ENCODE results near the gene FPR2.

The FPR2 gene

DNA sequence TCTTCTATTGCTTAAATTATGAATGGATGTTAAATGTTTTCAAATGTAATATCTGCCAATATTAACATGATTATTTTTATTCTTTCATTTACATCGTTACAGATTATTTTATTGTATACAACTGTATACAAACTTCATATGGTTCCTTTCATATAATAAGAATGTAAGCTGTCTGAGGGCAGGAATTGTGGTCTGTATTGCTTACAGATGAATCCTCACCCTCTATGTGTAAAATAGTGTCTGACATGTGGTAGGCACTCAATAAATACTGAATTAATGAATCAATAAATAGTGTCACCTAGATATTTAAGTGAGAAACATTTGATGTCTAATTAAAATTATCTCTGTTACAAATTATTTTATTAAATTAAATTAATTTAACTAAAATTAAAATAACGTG is 41.8 kb downstream of the FPR2 start (continued):
- TF ChIP-seq ZNF76 (tag by site-specific recombination; IDR thresholded peaks at IDR 0.05; ENCODE audit: borderline replicate concordance, low read depth) (no peak), ZNF837 (tag by site-specific recombination; IDR thresholded peaks at IDR 0.05) (no peak), GFI1B (tag by site-specific recombination; IDR thresholded peaks at IDR 0.05) (no peak), ZNF521 (tag by site-specific recombination; IDR thresholded peaks at IDR 0.05) (no peak), RBAK (tag by site-specific recombination; IDR thresholded peaks at IDR 0.05) (no peak), ZFP69B (tag by site-specific recombination; IDR thresholded peaks at IDR 0.05) (no peak)

DNA sequence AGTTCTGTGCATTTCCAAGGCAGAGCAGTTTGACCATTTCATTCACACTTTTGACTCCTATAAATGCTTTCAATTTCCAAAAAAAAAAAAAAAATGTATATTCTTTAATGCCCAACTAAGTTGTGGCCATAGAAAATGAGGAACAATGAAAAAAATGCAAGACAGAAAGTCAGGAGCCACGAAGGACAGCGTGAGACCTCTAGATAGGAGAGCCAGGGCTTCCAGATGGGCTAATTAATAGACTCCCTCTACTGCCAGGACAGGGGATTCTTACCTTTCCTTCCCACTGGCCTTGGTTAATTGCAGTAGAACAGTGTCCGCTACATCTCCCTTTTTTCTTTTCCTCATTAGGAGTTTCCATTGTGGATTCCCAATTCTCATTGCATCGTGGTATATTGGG is 42.5 kb downstream of the FPR2 start:
- POLR2A ChIA-PET = no interaction called here

More for the DNA sequence above, 42.5 kb downstream of the FPR2 start:
- H3K4me3 ChIP-seq (ENCODE audit: low read depth, low read length) = no peak overlapping the region
- H3K27ac ChIP-seq (ENCODE audit: extremely low read depth, low read depth, low read length) = no peak overlapping the region
- CTCF ChIA-PET = interaction anchor here (1.0 kb wide), 1 partner anchor 27 kb away, joined by 3 read pairs; no protein-coding TSS in a partner anchor
- TF ChIP-seq ZNF366 (tag by site-specific recombination; conservative IDR thresholded peaks at IDR 0.05) (no peak), ZNF433 (tag by site-specific recombination; IDR thresholded peaks at IDR 0.05; ENCODE audit: low read depth) (no peak), ZNF202 (tag by site-specific recombination; IDR thresholded peaks at IDR 0.05; ENCODE audit: borderline replicate concordance) (no peak), ZNF274 (IDR thresholded peaks at IDR 0.05; ENCODE audit: low read length) (no peak), ZNF274 (tag by site-specific recombination; IDR thresholded peaks at IDR 0.05; ENCODE audit: borderline replicate concordance) (no peak), KLF9 (tag by site-specific recombination; IDR thresholded peaks at IDR 0.05; ENCODE audit: low read depth) (no peak), ZBTB44 (tag by site-specific recombination; IDR thresholded peaks at IDR 0.05) (no peak), ZNF621 (tag by site-specific recombination; IDR thresholded peaks at IDR 0.05) (no peak), GFI1B (tag by site-specific recombination; IDR thresholded peaks at IDR 0.05) (no peak), TRIM28 (IDR thresholded peaks at IDR 0.05; ENCODE audit: borderline replicate concordance, low read length) (no peak), ZNF23 (tag by site-specific recombination; IDR thresholded peaks at IDR 0.05; ENCODE audit: borderline replicate concordance) (no peak), ZNF362 (tag by site-specific recombination; IDR thresholded peaks at IDR 0.05) (no peak), ZNF623 (tag by site-specific recombination; IDR thresholded peaks at IDR 0.05) (no peak)
- TF ChIP-seq, protein P1, sequence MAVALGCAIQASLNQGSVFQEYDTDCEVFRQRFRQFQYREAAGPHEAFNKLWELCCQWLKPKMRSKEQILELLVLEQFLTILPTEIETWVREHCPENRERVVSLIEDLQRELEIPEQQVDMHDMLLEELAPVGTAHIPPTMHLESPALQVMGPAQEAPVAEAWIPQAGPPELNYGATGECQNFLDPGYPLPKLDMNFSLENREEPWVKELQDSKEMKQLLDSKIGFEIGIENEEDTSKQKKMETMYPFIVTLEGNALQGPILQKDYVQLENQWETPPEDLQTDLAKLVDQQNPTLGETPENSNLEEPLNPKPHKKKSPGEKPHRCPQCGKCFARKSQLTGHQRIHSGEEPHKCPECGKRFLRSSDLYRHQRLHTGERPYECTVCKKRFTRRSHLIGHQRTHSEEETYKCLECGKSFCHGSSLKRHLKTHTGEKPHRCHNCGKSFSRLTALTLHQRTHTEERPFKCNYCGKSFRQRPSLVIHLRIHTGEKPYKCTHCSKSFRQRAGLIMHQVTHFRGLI (tag by site-specific recombination; IDR thresholded peaks at IDR 0.05) = no peak
- TF ChIP-seq, protein P2, sequence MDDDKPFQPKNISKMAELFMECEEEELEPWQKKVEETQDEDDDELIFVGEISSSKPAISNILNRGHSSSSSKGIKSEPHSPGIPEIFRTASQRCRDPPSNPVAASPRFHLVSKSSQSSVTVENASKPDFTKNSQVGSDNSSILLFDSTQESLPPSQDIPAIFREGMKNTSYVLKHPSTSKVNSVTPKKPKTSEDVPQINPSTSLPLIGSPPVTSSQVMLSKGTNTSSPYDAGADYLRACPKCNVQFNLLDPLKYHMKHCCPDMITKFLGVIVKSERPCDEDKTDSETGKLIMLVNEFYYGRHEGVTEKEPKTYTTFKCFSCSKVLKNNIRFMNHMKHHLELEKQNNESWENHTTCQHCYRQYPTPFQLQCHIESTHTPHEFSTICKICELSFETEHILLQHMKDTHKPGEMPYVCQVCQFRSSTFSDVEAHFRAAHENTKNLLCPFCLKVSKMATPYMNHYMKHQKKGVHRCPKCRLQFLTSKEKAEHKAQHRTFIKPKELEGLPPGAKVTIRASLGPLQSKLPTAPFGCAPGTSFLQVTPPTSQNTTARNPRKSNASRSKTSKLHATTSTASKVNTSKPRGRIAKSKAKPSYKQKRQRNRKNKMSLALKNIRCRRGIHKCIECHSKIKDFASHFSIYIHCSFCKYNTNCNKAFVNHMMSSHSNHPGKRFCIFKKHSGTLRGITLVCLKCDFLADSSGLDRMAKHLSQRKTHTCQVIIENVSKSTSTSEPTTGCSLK (tag by site-specific recombination; IDR thresholded peaks at IDR 0.05) = no peak
- H3K36me3 ChIP-seq (ENCODE audit: control insufficient read depth in 2 of 2, insufficient read depth in 1 of 2, low read length in 2 of 2) = no peaks in the 10 kb centered on the region
- no peaks in the 10 kb centered on the region for H3K4me1 ChIP-seq (ENCODE audit: control insufficient read depth, insufficient read depth, low read length)
- H3K9me3 ChIP-seq (ENCODE audit: control insufficient read depth, insufficient read depth, low read depth, low read length) = no peaks in the 10 kb centered on the region

All from HEK293 (cell line).